GM12878 (cell line): ENCODE measurements around the gene CAMKK2. TPM values are rescaled to one million over a fixed set of nuclear protein-coding genes. Genes with fewer than 3 reads are reported as not detected.

ENCODE experiments used
- ATAC-seq: fragments of 200-7000 bp; cut with Tn5 transposase; 3 replicates; pipeline ENCODE4 v1.9.1; 2020; ENCODE audit warnings: mild to moderate bottlenecking, moderate library complexity
- BruUV-seq: library from RNA; stranded (reverse); fragments of 400-500 nt; replicated peaks from 2 replicates; lab custom pipeline; 2021; lab: Mats Ljungman, UMichigan
- CTCF ChIA-PET: fragments of 300-600 bp; sonication (Branson Sonifier 250); formaldehyde crosslinking; extraction: SDS; loops from one replicate; lab custom pipeline; 2021; ENCODE audit warnings: inconsistent platforms; lab: Yijun Ruan, JAX
- POLR2A ChIA-PET: fragments of 350-600 bp; formaldehyde crosslinking; extraction: SDS; loops from one replicate; lab custom pipeline; 2021; ENCODE audit warnings: inconsistent platforms; lab: Charles Lee
- RAD21 ChIA-PET: fragments of 300-600 bp; sonication (Branson Sonifier 250); formaldehyde crosslinking; loops from one replicate; lab custom pipeline; 2023; ENCODE audit warnings: antibody characterized with exemption; ENCODE audit not compliant: unreplicated experiment; lab: Charles Lee
- SMC1A ChIA-PET: fragments of 300-600 bp; sonication (Branson Sonifier 250); formaldehyde crosslinking; loops from one replicate; lab custom pipeline; 2023; ENCODE audit not compliant: unreplicated experiment, uncharacterized antibody; lab: Charles Lee
- DNase-seq: peaks from one replicate; pipeline ENCODE4 v3.0.0-alpha.2; 2011; ENCODE audit warnings: low read depth, low spot score
- FAIRE-seq: peaks from 3 replicates; lab custom pipeline; 2011; peaks lifted over from hg19 to GRCh38; lab: Jason Lieb, UNC
- H2AFZ ChIP-seq: 2 replicates; pipeline ENCODE4 v1.6.0; 2011; ENCODE audit warnings: low read depth, low read length, control low read depth; ENCODE audit not compliant: control insufficient read depth
- H3K27ac ChIP-seq: 2 replicates; pipeline ENCODE4 v1.5.1; 2011; ENCODE audit warnings: control low read depth; ENCODE audit not compliant: control insufficient read depth, insufficient read depth
- H3K27me3 ChIP-seq, 2 experiments: replicated peaks in 1 of 2; 2 replicates each; pipeline versions ENCODE4 v1.6.0 to v1.6.1; 2011; ENCODE audit warnings: low read length in 1 of 2; ENCODE audit not compliant: control insufficient read depth in 2 of 2, insufficient read depth in 2 of 2
- H3K36me3 ChIP-seq, 2 experiments: 2 replicates each; pipeline ENCODE4 v1.5.1; 2011; ENCODE audit warnings: low read length in 1 of 2; ENCODE audit not compliant: control insufficient read depth in 2 of 2, insufficient read depth in 2 of 2
- H3K4me1 ChIP-seq: 2 replicates; pipeline ENCODE4 v1.6.1; 2011; ENCODE audit warnings: mild to moderate bottlenecking, low read length, moderate library complexity, mixed read lengths; ENCODE audit not compliant: control insufficient read depth, insufficient read depth
- H3K4me2 ChIP-seq: 2 replicates; pipeline ENCODE4 v1.6.0; 2011; ENCODE audit warnings: control low read depth; ENCODE audit not compliant: control insufficient read depth, insufficient read depth
- H3K4me3 ChIP-seq: fragments of 200-600 bp; sonication (generic); 2 replicates; pipeline ENCODE4 v1.5.1; 2016
- H3K79me2 ChIP-seq: 2 replicates; pipeline ENCODE4 v1.6.0; 2011; ENCODE audit warnings: low read length; ENCODE audit not compliant: control insufficient read depth, insufficient read depth
- H3K9ac ChIP-seq: 2 replicates; pipeline ENCODE4 v1.8.0; 2011; ENCODE audit warnings: low read length, control low read depth, mixed read lengths; ENCODE audit not compliant: control insufficient read depth, insufficient read depth
- H3K9me3 ChIP-seq: replicated peaks from 3 replicates; pipeline ENCODE4 v1.5.1; 2011; ENCODE audit warnings: mild to moderate bottlenecking, low read length; ENCODE audit not compliant: control insufficient read depth, insufficient read depth
- H4K20me1 ChIP-seq: 2 replicates; pipeline ENCODE4 v1.6.0; 2011; ENCODE audit not compliant: control insufficient read depth, insufficient read depth
- DPF2 ChIP-seq: fragments of 450-650 bp; IDR thresholded peaks from 2 replicates; pipeline ENCODE4 v1.6.1; 2017; ENCODE audit warnings: mild to moderate bottlenecking
- IKZF1 ChIP-seq: fragments of 450-650 bp; conservative IDR thresholded peaks from 2 replicates; pipeline ENCODE4 v1.6.1; 2017; ENCODE audit warnings: antibody characterized with exemption, mild to moderate bottlenecking
- IKZF2 ChIP-seq, 2 experiments: fragments of 450-650 bp; IDR thresholded peaks; 2 replicates each; pipeline ENCODE4 v1.6.1; 2017; ENCODE audit warnings: mild to moderate bottlenecking in 2 of 2, moderate library complexity in 2 of 2
- MEF2B ChIP-seq: fragments of 450-650 bp; IDR thresholded peaks from 2 replicates; pipeline ENCODE4 v1.6.1; 2018; ENCODE audit warnings: mild to moderate bottlenecking, moderate library complexity; ENCODE audit not compliant: partially characterized antibody, poor library complexity, severe bottlenecking
- MTA2 ChIP-seq: fragments of 450-650 bp; IDR thresholded peaks from 2 replicates; pipeline ENCODE4 v1.6.1; 2016; ENCODE audit warnings: low read depth, mild to moderate bottlenecking, moderate library complexity
- NFYA ChIP-seq: IDR thresholded peaks from 2 replicates; pipeline ENCODE4 v1.6.1; 2011; ENCODE audit warnings: low read depth, mild to moderate bottlenecking, low read length, improper control_type of control experiment, borderline replicate concordance
- NR2C1 ChIP-seq: fragments of 450-650 bp; IDR thresholded peaks from 2 replicates; pipeline ENCODE4 v1.6.1; 2017; ENCODE audit warnings: antibody characterized with exemption, mild to moderate bottlenecking, moderate library complexity
- NR2C2 ChIP-seq: IDR thresholded peaks from 2 replicates; pipeline ENCODE4 v1.6.1; 2011; ENCODE audit warnings: borderline replicate concordance, low read depth; ENCODE audit not compliant: control insufficient read depth, insufficient read length
- RBBP5 ChIP-seq: fragments of 200-600 bp; sonication (generic); conservative IDR thresholded peaks from 2 replicates; pipeline ENCODE4 v1.6.1; 2016
- SMARCA5 ChIP-seq: fragments of 450-650 bp; IDR thresholded peaks from 2 replicates; pipeline ENCODE4 v1.6.1; 2017; ENCODE audit warnings: mild to moderate bottlenecking
- SRF ChIP-seq, 2 experiments: IDR thresholded peaks; 2 replicates each; pipeline ENCODE4 v1.6.1; 2011; ENCODE audit warnings: low read depth in 2 of 2, low read length in 2 of 2, mild to moderate bottlenecking in 1 of 2, moderate library complexity in 1 of 2
- WGBS: methylation state at CpG from one replicate; pipeline ENCODE4 v1.1.6; 2016; ENCODE audit warnings: low lambda C conversion rate; ENCODE audit not compliant: insufficient replicate concordance, insufficient coverage; ENCODE audit errors: missing lambda C conversion rate; 5-methylcytosine and 5-hydroxymethylcytosine counted together
- in situ Hi-C: fragments of 300-500 bp; cut with MboI; formaldehyde crosslinking; loops from 9 replicates; pipeline ENCODE4 v1.14.3; 2018; ENCODE audit warnings: mixed read lengths
- intact Hi-C: fragments of 100-400 bp; cut with micrococcal nuclease; formaldehyde crosslinking; loops from one replicate; pipeline ENCODE4 v1.14.2; 2022; ENCODE audit not compliant: unreplicated experiment
- polyA plus RNA-seq, 11 experiments: library from polyadenylated mRNA; depleted of rRNA in 4 of 11; unstranded in 6 of 11; stranded (reverse) in 5 of 11; fragments of >200 nt; fragmentation: Nextera tagmentation in 4 of 11; fragmentation: Illumina TruSeq in 1 of 11; extraction: Ambion mirVana in 4 of 11; extraction: Trizol in 1 of 11; gene quantifications; 1 replicate in 1 of 11; 2 replicates in 10 of 11; pipeline versions ENCODE4 v1.2.1 to v1.2.3, GENCODE V29; 2011 to 2016; ENCODE audit warnings: inconsistent platforms in 2 of 11, missing spikeins in 2 of 11, low read depth in 1 of 11
- total RNA-seq, 4 experiments: library from RNA; depleted of rRNA in 3 of 4; stranded (reverse); fragments of >200 nt in 3 of 4; fragmentation: Illumina TruSeq in 1 of 4; extraction: Trizol in 1 of 4; gene quantifications; 2 replicates each; pipeline versions ENCODE4 v1.2.1 to v1.2.3, GENCODE V29; 2013 to 2021
- TF ChIP-seq, protein P1 (sequence below): fragments of 450-650 bp; IDR thresholded peaks from 2 replicates; pipeline ENCODE4 v1.6.1; 2017; ENCODE audit warnings: mild to moderate bottlenecking, moderate library complexity
- TF ChIP-seq, protein P2 (sequence below): IDR thresholded peaks from 2 replicates; pipeline ENCODE4 v1.6.1; 2011; ENCODE audit warnings: borderline replicate concordance, low read depth, mild to moderate bottlenecking, moderate library complexity, low read length; ENCODE audit not compliant: insufficient read depth, poor library complexity, severe bottlenecking
- TF ChIP-seq, protein P3 (sequence below): fragments of 450-650 bp; IDR thresholded peaks from 2 replicates; pipeline ENCODE4 v1.6.1; 2016; ENCODE audit warnings: mild to moderate bottlenecking

CAMKK2 gene
- total and polyA plus RNA-seq, 10 of the 15 experiments (the other 5 are each of a cell fraction or from before 2014, with no cell fraction given) = 5.2 to 40.6 (median 26.6) TPM

DNA sequence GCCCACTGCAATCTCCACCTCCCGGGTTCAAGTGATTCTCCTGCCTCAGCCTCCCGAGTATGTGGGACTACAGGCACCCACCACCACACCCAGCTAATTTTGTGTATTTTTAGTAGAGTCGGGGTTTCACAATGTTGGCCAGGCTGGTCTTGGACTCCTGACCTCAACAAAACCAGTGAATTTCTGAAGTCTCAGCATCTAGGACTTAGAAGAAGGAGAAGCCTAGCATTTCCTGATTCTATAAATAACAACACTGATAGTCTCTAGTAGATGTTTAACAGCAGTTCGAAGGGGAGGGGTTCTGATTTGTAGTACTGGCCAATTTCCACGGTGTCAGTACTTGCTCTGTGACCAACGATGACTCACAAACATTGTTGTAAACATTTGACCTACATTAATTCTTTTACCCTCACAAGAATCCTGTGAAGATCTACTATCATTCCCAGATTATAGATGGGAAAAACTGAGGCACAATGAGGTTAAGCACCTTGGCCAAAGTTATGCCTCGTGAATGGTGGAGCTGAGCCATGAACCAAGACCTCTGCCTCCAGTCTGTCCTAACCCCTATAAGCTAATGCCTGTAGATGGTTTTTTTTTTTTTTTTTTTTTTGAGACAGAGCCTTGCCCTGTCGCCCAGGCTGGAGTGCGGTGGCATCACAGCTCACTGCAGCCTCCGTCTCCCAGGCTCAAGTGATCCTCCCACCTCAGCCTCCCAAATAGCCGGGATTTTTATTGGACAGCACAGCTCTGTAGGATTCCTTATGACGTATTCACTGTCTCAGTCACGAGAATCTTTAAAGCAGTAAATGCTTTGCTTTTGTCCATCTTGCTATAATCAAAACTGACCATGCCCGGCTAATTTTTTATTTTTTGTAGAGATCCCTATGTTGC is 81.4 kb downstream of the CAMKK2 start:
- Histone ChIP-seq H3K27me3 (no peaks in the 10 kb centered on the region), H4K20me1 (no peaks in the 10 kb centered on the region), H3K27ac (no peak overlapping the region), H3K9ac (no peak overlapping the region), H3K4me2 (peak overlapping the region; percentile 47; the same call in 1 of the 2 replicates), H3K4me1 (peaks cover 9% of the 10 kb centered on the region), H3K36me3 (no peaks in the 10 kb centered on the region; a peak in 1 of 4 replicates), H3K4me3 (no peak overlapping the region), H2AFZ (no peak overlapping the region), H3K79me2 (peaks cover 10% of the 10 kb centered on the region), H3K9me3 (no peaks in the 10 kb centered on the region)
- DNase-seq (no peak), ATAC-seq (peak; percentile 50), FAIRE-seq (no peak)
- BruUV-seq = no TSS peak
- WGBS = 91% methylated on average over 14 of the region's 14 CpGs
- ChIA-PET CTCF (interaction anchor here (1.0 to 2.4 kb wide), 5 partner anchors 16 to 155 kb away, joined by 4 to 7 read pairs (median 5); partner anchors contain the start of gene P2RX7), POLR2A (interaction anchor here (0.6 to 1.3 kb wide), 9 partner anchors 17 to 137 kb away, joined by 3 to 6 read pairs (median 3); no protein-coding TSS in a partner anchor), SMC1A (interaction anchor here (0.7 to 3.2 kb wide), 10 partner anchors 9 to 155 kb away, joined by 3 to 10 read pairs (median 4); partner anchors contain the start of gene P2RX7), RAD21 (interaction anchor here (0.6 to 1.9 kb wide), 6 partner anchors 9 to 910 kb away, joined by 3 to 4 read pairs (median 3); partner anchors contain the start of gene P2RX7)
- in situ Hi-C loops (no loop called here), intact Hi-C loops (loop anchor here (5.0 kb wide), 2 partner anchors 83 to 103 kb away; partner anchors contain the start of gene P2RX7)
- TF ChIP-seq MEF2B (peak; percentile 62), SRF (IDR thresholded peaks at IDR 0.05; ENCODE audit: low read depth in 2 of 2, low read length in 2 of 2) (no peak), NR2C1 (no peak), SMARCA5 (0 out of 2 replicates have a peak, but pooled peaks have one; percentile 29), MTA2 (no peak), IKZF2 (IDR thresholded peaks at IDR 0.05) (peak; percentile 10 to 21; a peak in 1 of 4 replicates), IKZF1 (peak; percentile 48), NFYA (no peak), NR2C2 (no peak), DPF2 (peak; percentile 12; the same call in 1 of the 2 replicates), RBBP5 (no peak)
- TF ChIP-seq, protein P1, sequence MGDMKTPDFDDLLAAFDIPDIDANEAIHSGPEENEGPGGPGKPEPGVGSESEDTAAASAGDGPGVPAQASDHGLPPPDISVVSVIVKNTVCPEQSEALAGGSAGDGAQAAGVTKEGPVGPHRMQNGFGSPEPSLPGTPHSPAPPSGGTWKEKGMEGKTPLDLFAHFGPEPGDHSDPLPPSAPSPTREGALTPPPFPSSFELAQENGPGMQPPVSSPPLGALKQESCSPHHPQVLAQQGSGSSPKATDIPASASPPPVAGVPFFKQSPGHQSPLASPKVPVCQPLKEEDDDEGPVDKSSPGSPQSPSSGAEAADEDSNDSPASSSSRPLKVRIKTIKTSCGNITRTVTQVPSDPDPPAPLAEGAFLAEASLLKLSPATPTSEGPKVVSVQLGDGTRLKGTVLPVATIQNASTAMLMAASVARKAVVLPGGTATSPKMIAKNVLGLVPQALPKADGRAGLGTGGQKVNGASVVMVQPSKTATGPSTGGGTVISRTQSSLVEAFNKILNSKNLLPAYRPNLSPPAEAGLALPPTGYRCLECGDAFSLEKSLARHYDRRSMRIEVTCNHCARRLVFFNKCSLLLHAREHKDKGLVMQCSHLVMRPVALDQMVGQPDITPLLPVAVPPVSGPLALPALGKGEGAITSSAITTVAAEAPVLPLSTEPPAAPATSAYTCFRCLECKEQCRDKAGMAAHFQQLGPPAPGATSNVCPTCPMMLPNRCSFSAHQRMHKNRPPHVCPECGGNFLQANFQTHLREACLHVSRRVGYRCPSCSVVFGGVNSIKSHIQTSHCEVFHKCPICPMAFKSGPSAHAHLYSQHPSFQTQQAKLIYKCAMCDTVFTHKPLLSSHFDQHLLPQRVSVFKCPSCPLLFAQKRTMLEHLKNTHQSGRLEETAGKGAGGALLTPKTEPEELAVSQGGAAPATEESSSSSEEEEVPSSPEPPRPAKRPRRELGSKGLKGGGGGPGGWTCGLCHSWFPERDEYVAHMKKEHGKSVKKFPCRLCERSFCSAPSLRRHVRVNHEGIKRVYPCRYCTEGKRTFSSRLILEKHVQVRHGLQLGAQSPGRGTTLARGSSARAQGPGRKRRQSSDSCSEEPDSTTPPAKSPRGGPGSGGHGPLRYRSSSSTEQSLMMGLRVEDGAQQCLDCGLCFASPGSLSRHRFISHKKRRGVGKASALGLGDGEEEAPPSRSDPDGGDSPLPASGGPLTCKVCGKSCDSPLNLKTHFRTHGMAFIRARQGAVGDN = peak; percentile 39; the same call in 1 of the 2 replicates
- TF ChIP-seq, protein P2, sequence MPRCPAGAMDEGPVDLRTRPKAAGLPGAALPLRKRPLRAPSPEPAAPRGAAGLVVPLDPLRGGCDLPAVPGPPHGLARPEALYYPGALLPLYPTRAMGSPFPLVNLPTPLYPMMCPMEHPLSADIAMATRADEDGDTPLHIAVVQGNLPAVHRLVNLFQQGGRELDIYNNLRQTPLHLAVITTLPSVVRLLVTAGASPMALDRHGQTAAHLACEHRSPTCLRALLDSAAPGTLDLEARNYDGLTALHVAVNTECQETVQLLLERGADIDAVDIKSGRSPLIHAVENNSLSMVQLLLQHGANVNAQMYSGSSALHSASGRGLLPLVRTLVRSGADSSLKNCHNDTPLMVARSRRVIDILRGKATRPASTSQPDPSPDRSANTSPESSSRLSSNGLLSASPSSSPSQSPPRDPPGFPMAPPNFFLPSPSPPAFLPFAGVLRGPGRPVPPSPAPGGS = no peak
- TF ChIP-seq, protein P3, sequence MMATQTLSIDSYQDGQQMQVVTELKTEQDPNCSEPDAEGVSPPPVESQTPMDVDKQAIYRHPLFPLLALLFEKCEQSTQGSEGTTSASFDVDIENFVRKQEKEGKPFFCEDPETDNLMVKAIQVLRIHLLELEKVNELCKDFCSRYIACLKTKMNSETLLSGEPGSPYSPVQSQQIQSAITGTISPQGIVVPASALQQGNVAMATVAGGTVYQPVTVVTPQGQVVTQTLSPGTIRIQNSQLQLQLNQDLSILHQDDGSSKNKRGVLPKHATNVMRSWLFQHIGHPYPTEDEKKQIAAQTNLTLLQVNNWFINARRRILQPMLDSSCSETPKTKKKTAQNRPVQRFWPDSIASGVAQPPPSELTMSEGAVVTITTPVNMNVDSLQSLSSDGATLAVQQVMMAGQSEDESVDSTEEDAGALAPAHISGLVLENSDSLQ = no peak
